GM12878 (cell line): ENCODE measurements around the gene FLAD1. TPM values are rescaled to one million over a fixed set of nuclear protein-coding genes. Genes with fewer than 3 reads are reported as not detected.

Experiments
- ATAC-seq: fragments of 200-7000 bp; cut with Tn5 transposase; 3 replicates; pipeline ENCODE4 v1.9.1; 2020; ENCODE audit warnings: mild to moderate bottlenecking, moderate library complexity
- BruUV-seq: library from RNA; stranded (reverse); fragments of 400-500 nt; replicated peaks from 2 replicates; lab custom pipeline; 2021; lab: Mats Ljungman, UMichigan
- CTCF ChIA-PET: fragments of 300-600 bp; sonication (Branson Sonifier 250); formaldehyde crosslinking; extraction: SDS; loops from one replicate; lab custom pipeline; 2021; ENCODE audit warnings: inconsistent platforms; lab: Yijun Ruan, JAX
- POLR2A ChIA-PET: fragments of 350-600 bp; formaldehyde crosslinking; extraction: SDS; loops from one replicate; lab custom pipeline; 2021; ENCODE audit warnings: inconsistent platforms; lab: Charles Lee
- RAD21 ChIA-PET: fragments of 300-600 bp; sonication (Branson Sonifier 250); formaldehyde crosslinking; loops from one replicate; lab custom pipeline; 2023; ENCODE audit warnings: antibody characterized with exemption; ENCODE audit not compliant: unreplicated experiment; lab: Charles Lee
- SMC1A ChIA-PET: fragments of 300-600 bp; sonication (Branson Sonifier 250); formaldehyde crosslinking; loops from one replicate; lab custom pipeline; 2023; ENCODE audit not compliant: unreplicated experiment, uncharacterized antibody; lab: Charles Lee
- DNase-seq: peaks from one replicate; pipeline ENCODE4 v3.0.0-alpha.2; 2011; ENCODE audit warnings: low read depth, low spot score
- FAIRE-seq: peaks from 3 replicates; lab custom pipeline; 2011; peaks lifted over from hg19 to GRCh38; lab: Jason Lieb, UNC
- H2AFZ ChIP-seq: 2 replicates; pipeline ENCODE4 v1.6.0; 2011; ENCODE audit warnings: low read depth, low read length, control low read depth; ENCODE audit not compliant: control insufficient read depth
- H3K27ac ChIP-seq: 2 replicates; pipeline ENCODE4 v1.5.1; 2011; ENCODE audit warnings: control low read depth; ENCODE audit not compliant: control insufficient read depth, insufficient read depth
- H3K27me3 ChIP-seq, 2 experiments: replicated peaks in 1 of 2; 2 replicates each; pipeline versions ENCODE4 v1.6.0 to v1.6.1; 2011; ENCODE audit warnings: low read length in 1 of 2; ENCODE audit not compliant: control insufficient read depth in 2 of 2, insufficient read depth in 2 of 2
- H3K36me3 ChIP-seq, 2 experiments: 2 replicates each; pipeline ENCODE4 v1.5.1; 2011; ENCODE audit warnings: low read length in 1 of 2; ENCODE audit not compliant: control insufficient read depth in 2 of 2, insufficient read depth in 2 of 2
- H3K4me1 ChIP-seq: 2 replicates; pipeline ENCODE4 v1.6.1; 2011; ENCODE audit warnings: mild to moderate bottlenecking, low read length, moderate library complexity, mixed read lengths; ENCODE audit not compliant: control insufficient read depth, insufficient read depth
- H3K4me2 ChIP-seq: 2 replicates; pipeline ENCODE4 v1.6.0; 2011; ENCODE audit warnings: control low read depth; ENCODE audit not compliant: control insufficient read depth, insufficient read depth
- H3K4me3 ChIP-seq: fragments of 200-600 bp; sonication (generic); 2 replicates; pipeline ENCODE4 v1.5.1; 2016
- H3K79me2 ChIP-seq: 2 replicates; pipeline ENCODE4 v1.6.0; 2011; ENCODE audit warnings: low read length; ENCODE audit not compliant: control insufficient read depth, insufficient read depth
- H3K9ac ChIP-seq: 2 replicates; pipeline ENCODE4 v1.8.0; 2011; ENCODE audit warnings: low read length, control low read depth, mixed read lengths; ENCODE audit not compliant: control insufficient read depth, insufficient read depth
- H3K9me3 ChIP-seq: replicated peaks from 3 replicates; pipeline ENCODE4 v1.5.1; 2011; ENCODE audit warnings: mild to moderate bottlenecking, low read length; ENCODE audit not compliant: control insufficient read depth, insufficient read depth
- H4K20me1 ChIP-seq: 2 replicates; pipeline ENCODE4 v1.6.0; 2011; ENCODE audit not compliant: control insufficient read depth, insufficient read depth
- EED ChIP-seq: sonication (generic); IDR thresholded peaks from 2 replicates; pipeline ENCODE4 v1.6.1; 2016; ENCODE audit warnings: antibody characterized with exemption, low read depth
- HDAC6 ChIP-seq: fragments of 200-600 bp; sonication (generic); IDR thresholded peaks from one replicate; pipeline ENCODE4 v1.8.0; 2017; ENCODE audit warnings: antibody characterized with exemption; ENCODE audit not compliant: unreplicated experiment
- JUNB ChIP-seq: IDR thresholded peaks from 2 replicates; pipeline ENCODE4 v1.6.1; 2016; ENCODE audit warnings: antibody characterized with exemption, mild to moderate bottlenecking
- POLR2A ChIP-seq: IDR thresholded peaks from 2 replicates; pipeline ENCODE4 v1.6.1; 2011; ENCODE audit warnings: low read depth, mild to moderate bottlenecking, low read length
- SMC3 ChIP-seq: IDR thresholded peaks from 2 replicates; pipeline ENCODE4 v1.6.1; 2011; ENCODE audit warnings: low read length, improper control_type of control experiment, borderline replicate concordance
- SUPT20H ChIP-seq: IDR thresholded peaks from 2 replicates; pipeline ENCODE4 v1.6.1; 2011; ENCODE audit warnings: low read depth, mild to moderate bottlenecking, low read length, moderate library complexity, borderline replicate concordance; ENCODE audit not compliant: control insufficient read depth
- ZNF622 ChIP-seq: fragments of 450-650 bp; IDR thresholded peaks from 2 replicates; pipeline ENCODE4 v1.6.1; 2017; ENCODE audit warnings: mild to moderate bottlenecking, inconsistent platforms
- WGBS: methylation state at CpG from one replicate; pipeline ENCODE4 v1.1.6; 2016; ENCODE audit warnings: low lambda C conversion rate; ENCODE audit not compliant: insufficient replicate concordance, insufficient coverage; ENCODE audit errors: missing lambda C conversion rate; 5-methylcytosine and 5-hydroxymethylcytosine counted together
- in situ Hi-C: fragments of 300-500 bp; cut with MboI; formaldehyde crosslinking; loops from 9 replicates; pipeline ENCODE4 v1.14.3; 2018; ENCODE audit warnings: mixed read lengths
- intact Hi-C: fragments of 100-400 bp; cut with micrococcal nuclease; formaldehyde crosslinking; loops from one replicate; pipeline ENCODE4 v1.14.2; 2022; ENCODE audit not compliant: unreplicated experiment
- polyA plus RNA-seq, 11 experiments: library from polyadenylated mRNA; depleted of rRNA in 4 of 11; unstranded in 6 of 11; stranded (reverse) in 5 of 11; fragments of >200 nt; fragmentation: Nextera tagmentation in 4 of 11; fragmentation: Illumina TruSeq in 1 of 11; extraction: Ambion mirVana in 4 of 11; extraction: Trizol in 1 of 11; gene quantifications; 1 replicate in 1 of 11; 2 replicates in 10 of 11; pipeline versions ENCODE4 v1.2.1 to v1.2.3, GENCODE V29; 2011 to 2016; ENCODE audit warnings: inconsistent platforms in 2 of 11, missing spikeins in 2 of 11, low read depth in 1 of 11
- total RNA-seq, 4 experiments: library from RNA; depleted of rRNA in 3 of 4; stranded (reverse); fragments of >200 nt in 3 of 4; fragmentation: Illumina TruSeq in 1 of 4; extraction: Trizol in 1 of 4; gene quantifications; 2 replicates each; pipeline versions ENCODE4 v1.2.1 to v1.2.3, GENCODE V29; 2013 to 2021
- TF ChIP-seq, protein P1 (sequence below): IDR thresholded peaks from 2 replicates; pipeline ENCODE4 v1.6.1; 2012; ENCODE audit warnings: low read depth, low read length, improper control_type of control experiment

FLAD1 gene
- total and polyA plus RNA-seq, 10 of the 15 experiments (the other 5 are each of a cell fraction or from before 2014, with no cell fraction given): 22.9 to 93.4 (median 56.6) TPM

DNA sequence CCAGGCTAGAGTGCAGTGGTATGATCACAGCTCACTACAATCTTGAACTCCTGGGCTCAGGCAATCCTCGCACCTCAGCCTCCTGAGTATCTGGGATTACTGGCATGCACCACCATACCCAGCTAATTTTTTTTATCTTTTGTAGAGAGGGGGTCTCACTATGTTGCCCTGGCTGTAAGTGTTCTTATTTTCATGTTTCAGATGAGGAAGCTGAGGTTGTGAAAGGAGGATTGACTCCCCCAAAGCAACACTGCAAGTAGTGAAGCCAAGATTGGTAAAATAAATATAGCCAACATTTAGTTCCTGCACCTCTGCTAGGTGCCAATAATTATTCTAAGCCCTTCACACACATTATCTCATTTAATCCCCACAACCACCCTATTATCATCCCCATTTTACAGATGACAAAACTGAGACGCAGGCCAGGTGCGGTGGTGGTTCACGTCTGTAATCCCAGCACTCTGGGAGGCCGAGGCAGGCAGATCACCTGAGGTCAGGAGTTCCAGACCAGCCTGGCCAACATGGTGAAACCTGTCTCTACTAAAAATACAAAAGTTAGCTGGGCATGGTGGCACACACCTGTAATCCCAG lies 48.7 kb upstream of the FLAD1 start:
- no peak for TF ChIP-seq HDAC6
- TF ChIP-seq SUPT20H: no peak
- no peak for TF ChIP-seq ZNF622
- TF ChIP-seq, protein P1, sequence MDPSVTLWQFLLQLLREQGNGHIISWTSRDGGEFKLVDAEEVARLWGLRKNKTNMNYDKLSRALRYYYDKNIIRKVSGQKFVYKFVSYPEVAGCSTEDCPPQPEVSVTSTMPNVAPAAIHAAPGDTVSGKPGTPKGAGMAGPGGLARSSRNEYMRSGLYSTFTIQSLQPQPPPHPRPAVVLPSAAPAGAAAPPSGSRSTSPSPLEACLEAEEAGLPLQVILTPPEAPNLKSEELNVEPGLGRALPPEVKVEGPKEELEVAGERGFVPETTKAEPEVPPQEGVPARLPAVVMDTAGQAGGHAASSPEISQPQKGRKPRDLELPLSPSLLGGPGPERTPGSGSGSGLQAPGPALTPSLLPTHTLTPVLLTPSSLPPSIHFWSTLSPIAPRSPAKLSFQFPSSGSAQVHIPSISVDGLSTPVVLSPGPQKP: no peak
- TF ChIP-seq JUNB: no peak
- no peak for TF ChIP-seq EED
- TF ChIP-seq SMC3: no peak
- no peak for TF ChIP-seq POLR2A
- ChIA-PET CTCF (interaction anchor here (0.6 to 2.2 kb wide), 2 partner anchors 56 to 61 kb away, joined by 3 to 8 read pairs; no protein-coding TSS in a partner anchor), POLR2A (interaction anchor here (0.6 to 2.8 kb wide), 6 partner anchors 11 to 375 kb away, joined by 3 to 19 read pairs (median 5); no protein-coding TSS in a partner anchor), SMC1A (interaction anchor here (0.8 to 1.7 kb wide), 2 partner anchors 30 to 265 kb away, joined by 4 to 5 read pairs; no protein-coding TSS in a partner anchor), RAD21 (interaction anchor here (0.9 to 1.6 kb wide), 2 partner anchors 10 to 187 kb away, joined by 3 read pairs; no protein-coding TSS in a partner anchor)
- 99% methylated on average over 5 of the region's 5 CpGs for WGBS
- no peak overlapping the region for H3K4me3 ChIP-seq
- no peak overlapping the region for H2AFZ ChIP-seq
- H3K79me2 ChIP-seq: peaks cover 41% of the 10 kb centered on the region
- in situ Hi-C loops (no loop called here), intact Hi-C loops (no loop called here)
- FAIRE-seq (no peak), ATAC-seq (no peak), DNase-seq (no peak)
- no peak overlapping the region for H3K4me2 ChIP-seq
- no TSS peak for BruUV-seq
- H3K9ac ChIP-seq: no peak overlapping the region
- H3K9me3 ChIP-seq: no peaks in the 10 kb centered on the region
- peaks cover 0 to 6% of the 10 kb centered on the region in 2 experiments; a peak in 2 of 4 replicates for H3K36me3 ChIP-seq
- no peaks in the 10 kb centered on the region for H3K27me3 ChIP-seq
- H3K4me1 ChIP-seq: peaks cover 17% of the 10 kb centered on the region
- no peak overlapping the region for H3K27ac ChIP-seq
- no peaks in the 10 kb centered on the region for H4K20me1 ChIP-seq
